ENCODE measurements around the gene TM9SF2. TPM values are rescaled to one million over a fixed set of nuclear protein-coding genes. Genes with fewer than 3 reads are reported as not detected.

The TM9SF2 gene
- total RNA-seq, 1 experiment from 2014 or later, result 67.9 TPM

DNA sequence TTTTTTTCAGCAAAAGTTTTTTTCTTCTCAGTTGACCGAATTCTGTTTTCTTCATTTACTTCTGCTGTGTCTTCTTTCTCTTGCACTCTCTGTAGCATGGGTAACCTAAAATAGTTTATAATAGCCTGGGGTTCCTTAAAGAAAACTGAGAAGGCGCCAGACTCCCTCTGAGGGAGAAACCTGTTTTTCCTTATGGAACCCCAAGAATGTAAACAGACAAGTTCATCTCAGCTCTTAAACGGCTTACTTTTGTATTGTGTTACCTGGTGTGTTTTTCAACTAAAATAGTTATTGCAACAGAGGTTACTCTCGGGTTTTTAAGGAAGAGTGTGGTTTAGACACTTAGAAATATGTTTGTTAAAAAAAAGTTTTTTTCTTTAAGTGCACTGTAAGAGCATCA is 23.8 kb upstream of the TM9SF2 start:
- no peaks in the 10 kb centered on the region for H3K27me3 ChIP-seq (ENCODE audit: control insufficient read depth, insufficient read depth, low read length)
- DNase-seq (ENCODE audit: low read depth, low spot score) (no peak), ATAC-seq (no peak)
- no peak overlapping the region for H3K27ac ChIP-seq (ENCODE audit: low read length)
- intact Hi-C loops (cut with micrococcal nuclease; ENCODE audit: unreplicated experiment), result no loop called here
- no peak overlapping the region for H3K4me3 ChIP-seq (ENCODE audit: low read depth in 2 of 2, low read length in 2 of 2)
- in situ Hi-C loops (cut with HindIII; ENCODE audit: low pct_unique_long_range_greater_than_20kb, low sequenced_read_pairs), result no loop called here
- TF ChIP-seq, protein P1, sequence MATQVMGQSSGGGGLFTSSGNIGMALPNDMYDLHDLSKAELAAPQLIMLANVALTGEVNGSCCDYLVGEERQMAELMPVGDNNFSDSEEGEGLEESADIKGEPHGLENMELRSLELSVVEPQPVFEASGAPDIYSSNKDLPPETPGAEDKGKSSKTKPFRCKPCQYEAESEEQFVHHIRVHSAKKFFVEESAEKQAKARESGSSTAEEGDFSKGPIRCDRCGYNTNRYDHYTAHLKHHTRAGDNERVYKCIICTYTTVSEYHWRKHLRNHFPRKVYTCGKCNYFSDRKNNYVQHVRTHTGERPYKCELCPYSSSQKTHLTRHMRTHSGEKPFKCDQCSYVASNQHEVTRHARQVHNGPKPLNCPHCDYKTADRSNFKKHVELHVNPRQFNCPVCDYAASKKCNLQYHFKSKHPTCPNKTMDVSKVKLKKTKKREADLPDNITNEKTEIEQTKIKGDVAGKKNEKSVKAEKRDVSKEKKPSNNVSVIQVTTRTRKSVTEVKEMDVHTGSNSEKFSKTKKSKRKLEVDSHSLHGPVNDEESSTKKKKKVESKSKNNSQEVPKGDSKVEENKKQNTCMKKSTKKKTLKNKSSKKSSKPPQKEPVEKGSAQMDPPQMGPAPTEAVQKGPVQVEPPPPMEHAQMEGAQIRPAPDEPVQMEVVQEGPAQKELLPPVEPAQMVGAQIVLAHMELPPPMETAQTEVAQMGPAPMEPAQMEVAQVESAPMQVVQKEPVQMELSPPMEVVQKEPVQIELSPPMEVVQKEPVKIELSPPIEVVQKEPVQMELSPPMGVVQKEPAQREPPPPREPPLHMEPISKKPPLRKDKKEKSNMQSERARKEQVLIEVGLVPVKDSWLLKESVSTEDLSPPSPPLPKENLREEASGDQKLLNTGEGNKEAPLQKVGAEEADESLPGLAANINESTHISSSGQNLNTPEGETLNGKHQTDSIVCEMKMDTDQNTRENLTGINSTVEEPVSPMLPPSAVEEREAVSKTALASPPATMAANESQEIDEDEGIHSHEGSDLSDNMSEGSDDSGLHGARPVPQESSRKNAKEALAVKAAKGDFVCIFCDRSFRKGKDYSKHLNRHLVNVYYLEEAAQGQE (IDR thresholded peaks at IDR 0.05; ENCODE audit: insufficient read depth in 1 of 2, low read depth in 2 of 2, low read length in 1 of 2), result no peak
- no peak for TF ChIP-seq POLR2AphosphoS5 (IDR thresholded peaks at IDR 0.05; ENCODE audit: low read depth, low read length)
- no peaks in the 10 kb centered on the region for H3K4me1 ChIP-seq (ENCODE audit: control insufficient read depth, insufficient read depth, low read length)
- CTCF ChIA-PET, result no interaction called here
- H3K9me3 ChIP-seq (ENCODE audit: control insufficient read depth, insufficient read depth, low read depth, low read length), result no peaks in the 10 kb centered on the region
- BruUV-seq (replicated peaks), result no TSS peak
- no peaks in the 10 kb centered on the region for H3K36me3 ChIP-seq (ENCODE audit: control insufficient read depth, insufficient read depth, low read length)
- POLR2A ChIA-PET, result no interaction called here

DNA sequence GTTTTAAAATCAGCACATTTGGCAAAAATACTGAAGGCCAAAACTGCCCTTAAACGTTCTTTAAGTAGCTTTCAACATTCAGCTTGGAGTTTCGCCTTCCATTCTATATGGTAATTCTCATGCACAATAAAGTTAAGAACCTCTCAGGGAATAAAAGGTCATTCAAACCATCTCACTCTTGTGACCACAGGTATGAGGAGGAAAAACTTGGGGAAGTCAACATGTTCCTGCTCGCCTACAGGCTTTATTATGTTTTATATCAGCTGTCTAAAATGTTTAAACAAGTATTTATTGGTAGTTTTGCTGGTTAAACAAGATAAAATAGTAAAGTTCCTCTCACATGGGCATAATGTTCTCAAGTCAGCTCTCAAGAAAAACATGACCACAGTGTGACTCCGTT is 19.9 kb upstream of the TM9SF2 start:
- intact Hi-C loops (cut with micrococcal nuclease; ENCODE audit: unreplicated experiment), result no loop called here
- BruUV-seq (replicated peaks), result no TSS peak
- Histone ChIP-seq H3K36me3 (ENCODE audit: control insufficient read depth, insufficient read depth, low read length) (no peaks in the 10 kb centered on the region), H3K4me1 (ENCODE audit: control insufficient read depth, insufficient read depth, low read length) (no peaks in the 10 kb centered on the region), H3K27ac (ENCODE audit: low read length) (no peak overlapping the region), H3K4me3 (ENCODE audit: low read depth in 2 of 2, low read length in 2 of 2) (no peak overlapping the region), H3K27me3 (ENCODE audit: control insufficient read depth, insufficient read depth, low read length) (no peaks in the 10 kb centered on the region), H3K9me3 (ENCODE audit: control insufficient read depth, insufficient read depth, low read depth, low read length) (no peaks in the 10 kb centered on the region)
- ChIA-PET CTCF (no interaction called here), POLR2A (no interaction called here)
- TF ChIP-seq, protein P1 (IDR thresholded peaks at IDR 0.05; ENCODE audit: insufficient read depth in 1 of 2, low read depth in 2 of 2, low read length in 1 of 2), result no peak
- TF ChIP-seq POLR2AphosphoS5 (IDR thresholded peaks at IDR 0.05; ENCODE audit: low read depth, low read length) (no peak), SIN3A (IDR thresholded peaks at IDR 0.05; ENCODE audit: borderline replicate concordance, insufficient read depth, low read depth, low read length) (no peak), TCF7L2 (IDR thresholded peaks at IDR 0.05; ENCODE audit: low read depth, low read length) (no peak)
- TF ChIP-seq, protein P2, sequence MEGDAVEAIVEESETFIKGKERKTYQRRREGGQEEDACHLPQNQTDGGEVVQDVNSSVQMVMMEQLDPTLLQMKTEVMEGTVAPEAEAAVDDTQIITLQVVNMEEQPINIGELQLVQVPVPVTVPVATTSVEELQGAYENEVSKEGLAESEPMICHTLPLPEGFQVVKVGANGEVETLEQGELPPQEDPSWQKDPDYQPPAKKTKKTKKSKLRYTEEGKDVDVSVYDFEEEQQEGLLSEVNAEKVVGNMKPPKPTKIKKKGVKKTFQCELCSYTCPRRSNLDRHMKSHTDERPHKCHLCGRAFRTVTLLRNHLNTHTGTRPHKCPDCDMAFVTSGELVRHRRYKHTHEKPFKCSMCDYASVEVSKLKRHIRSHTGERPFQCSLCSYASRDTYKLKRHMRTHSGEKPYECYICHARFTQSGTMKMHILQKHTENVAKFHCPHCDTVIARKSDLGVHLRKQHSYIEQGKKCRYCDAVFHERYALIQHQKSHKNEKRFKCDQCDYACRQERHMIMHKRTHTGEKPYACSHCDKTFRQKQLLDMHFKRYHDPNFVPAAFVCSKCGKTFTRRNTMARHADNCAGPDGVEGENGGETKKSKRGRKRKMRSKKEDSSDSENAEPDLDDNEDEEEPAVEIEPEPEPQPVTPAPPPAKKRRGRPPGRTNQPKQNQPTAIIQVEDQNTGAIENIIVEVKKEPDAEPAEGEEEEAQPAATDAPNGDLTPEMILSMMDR (IDR thresholded peaks at IDR 0.05), result no peak
- ATAC-seq (no peak), DNase-seq (ENCODE audit: low read depth, low spot score) (no peak)
- in situ Hi-C loops (cut with HindIII; ENCODE audit: low pct_unique_long_range_greater_than_20kb, low sequenced_read_pairs), result no loop called here

Measured in Panc1 (cell line).